Adrenal gland (tissue), 19 donors: Measurements from ENCODE around the gene MBD3L2B. TPM values are rescaled to one million over a fixed set of nuclear protein-coding genes. Genes with fewer than 3 reads are reported as not detected.
"Not testable (repeated sequence)": the region's sequence is repeated elsewhere in the genome, so short reads cannot be mapped to it uniquely, and the experiment has no call there.

Experiments
- DNase-seq, 7 donors: peaks; one replicate each; pipeline ENCODE4 v3.0.0-alpha.2; 2019 to 2020
- H3K27ac ChIP-seq, 5 donors: fragments of 200-600 bp; sonication (generic) in 4 of 5; 1 replicate in 3 of 5; 2 replicates in 2 of 5; pipeline versions ENCODE4 v1.5.1 to v1.8.0; 2016 to 2020; ENCODE audit warnings: mild to moderate bottlenecking in 1 of 5
- H3K27me3 ChIP-seq: fragments of 200-600 bp; 2 replicates; pipeline ENCODE4 v1.8.0; 2021
- H3K36me3 ChIP-seq, 2 donors: fragments of 200-600 bp; replicated peaks in 1 of 2; 1 replicate in 1 of 2; 2 replicates in 1 of 2; pipeline versions ENCODE4 v1.5.1 to v1.8.0; 2018 to 2022
- H3K4me1 ChIP-seq, 2 donors: fragments of 200-600 bp; replicated peaks in 1 of 2; 1 replicate in 1 of 2; 2 replicates in 1 of 2; pipeline versions ENCODE4 v1.5.1 to v1.8.0; 2018 to 2021
- H3K4me3 ChIP-seq, 4 donors: fragments of 200-600 bp; sonication (generic) in 3 of 4; one replicate each; pipeline ENCODE4 v1.5.1; 2016 to 2018
- H3K9me3 ChIP-seq, 3 donors: fragments of 200-600 bp; sonication (generic) in 1 of 3; replicated peaks in 1 of 3; 1 replicate in 2 of 3; 2 replicates in 1 of 3; pipeline versions ENCODE4 v1.5.1 to v1.8.0; 2016 to 2021
- CTCF ChIP-seq, 6 experiments: fragments of 450-650 bp in 4 of 6; fragments of 200-600 bp in 2 of 6; sonication (generic) in 1 of 6; IDR thresholded peaks; 1 replicate in 5 of 6; 2 replicates in 1 of 6; pipeline versions ENCODE4 v1.5.1 to v1.8.0; 2016 to 2021; ENCODE audit warnings: antibody characterized with exemption in 6 of 6, mild to moderate bottlenecking in 2 of 6, moderate library complexity in 1 of 6
- POLR2A ChIP-seq, 2 donors: fragments of 450-650 bp; IDR thresholded peaks; one replicate each; pipeline ENCODE4 v1.6.1; 2017; ENCODE audit warnings: antibody characterized with exemption in 2 of 2, mild to moderate bottlenecking in 2 of 2, moderate library complexity in 1 of 2
- WGBS, 4 donors: extraction: QIAGEN DNeasy Blood & Tissue Kit in 2 of 4; methylation state at CpG; one replicate each; pipeline versions ENCODE4 v1.1.5 to v1.1.7; 2013 to 2017; 5-methylcytosine and 5-hydroxymethylcytosine counted together
- intact Hi-C, 2 donors: fragments of 100-400 bp; cut with DNase I; formaldehyde crosslinking; loops; one replicate each; pipeline versions ENCODE4 v1.14.1 to v1.15.0; 2022 to 2023
- long read RNA-seq, 10 donors: library from polyadenylated mRNA in 3 of 10; unstranded in 2 of 10; stranded (forward) in 1 of 10; transcript quantifications; one replicate each; pipeline ENCODE4 v2.0.0 and lab custom pipeline, GENCODE V29; 2021 to 2026
- polyA plus RNA-seq, 3 donors: library from polyadenylated mRNA; stranded (reverse); fragments of 200-250 nt in 2 of 3; fragments of 350-450 nt in 1 of 3; fragmentation: Illumina TruSeq in 1 of 3; extraction: RNeasy Lipid Tissue Mini Kit (QIAGEN cat#74804) in 1 of 3; gene quantifications; one replicate each; pipeline ENCODE4 v1.2.3, GENCODE V29; 2013 to 2014
- total RNA-seq, 9 donors: library from RNA; depleted of rRNA in 4 of 9; stranded (reverse); fragments of >200 nt in 4 of 9; fragments of 120-200 nt in 1 of 9; fragmentation: NEBNext Ultra II Directional in 1 of 9; extraction: Animal tissue kit (Norgen Biotek cat#: 25700) in 1 of 9; gene quantifications; one replicate each; pipeline versions ENCODE4 v1.1.0 to v1.2.4, GENCODE V29; 2013 to 2023
- donor health status: healthy with polysubstance abuse.
- donor health status: Bipolar disorder and iron deficiency.
- donor health status: DM: yes; HTN: yes; CAD: no.
- donor health status: DM: no; HTN: no; CAD: no.
- donor health status: DM: no; HTN: no; CAD: no.
- donor health status: DM: yes; HTN: yes; CAD: no.

The MBD3L2B gene
- total RNA-seq = not detected
- not detected for polyA plus RNA-seq
- long read RNA-seq, donor 1 = 0 reads
- long read RNA-seq, donor 2 = 0 reads
- long read RNA-seq, donor 3 = 0 reads
- long read RNA-seq, donor 4 = 0 reads
- long read RNA-seq, donor 5 = 0 reads
- long read RNA-seq, donor 6 = 0 reads
- long read RNA-seq, donor 7 = 0 reads
- long read RNA-seq, donor 8 = 0 reads
- long read RNA-seq, donor 9 = 0 reads
- long read RNA-seq, donor 10 = 0 reads

- H3K27ac ChIP-seq, H3K27me3 ChIP-seq, intact Hi-C loops, H3K9me3 ChIP-seq, H3K4me1 ChIP-seq, H3K36me3 ChIP-seq, H3K4me3 ChIP-seq, DNase-seq: not testable (repeated sequence)
- WGBS, 4 donors = no CpG with 5 or more reads among the region's 6 CpGs
Measured at GRCh38 chr19:7021331-7021730, at the start of gene MBD3L2B. Gene MBD3L2B, minus strand, starts transcription at chr19:7021431. Its CDS starts 34 bp downstream, at chr19:7021397.

- Histone ChIP-seq H3K36me3 (peaks cover 0 to 35% of the 10 kb centered on the region in 2 donors), H3K27me3 (no peaks in the 10 kb centered on the region), H3K4me1 (peaks cover 5 to 14% of the 10 kb centered on the region in 2 donors), H3K27ac (peak overlapping the region; percentile 17 to 78 (median 74)), H3K4me3 (peak overlapping the region; percentile 65 to 90 (median 71)), H3K9me3 (no peaks in the 10 kb centered on the region)
- TF ChIP-seq CTCF (IDR thresholded peaks at IDR 0.05) (no peak), POLR2A (IDR thresholded peaks at IDR 0.05) (no peak)
- intact Hi-C loops = no loop called here
- WGBS, 4 donors = 0 to 2% (median 0%) methylated on average over 2 to 12 of the region's 12 CpGs
- DNase-seq = no peak
Measured at GRCh38 chr19:7069904-7070226, 48.6 kb upstream of the MBD3L2B start.

GRCh38 chr19:7069042-7069903 is 48.0 kb upstream of the MBD3L2B start, which contains the start of gene ZNF557:
Gene ZNF557, plus strand, starts transcription at chr19:7069703. Its CDS starts 5,372 bp downstream, at chr19:7075075.
- intact Hi-C loops = no loop called here
- TF ChIP-seq CTCF (IDR thresholded peaks at IDR 0.05) (no peak), POLR2A (IDR thresholded peaks at IDR 0.05) (peak in 1 of 2 donors; percentile 56)
- Histone ChIP-seq H3K4me3 (peak within 1 kb of the TSS; percentile 65 to 90 (median 71)), H3K27me3 (no peaks in the 10 kb centered on the region), H3K9me3 (no peaks in the 10 kb centered on the region), H3K27ac (peak within 1 kb of the TSS; percentile 17 to 78 (median 74)), H3K36me3 (peaks cover 0 to 32% of the 10 kb centered on the region in 2 donors), H3K4me1 (peaks cover 5 to 14% of the 10 kb centered on the region in 2 donors)
- WGBS, 4 donors = 1 to 3% (median 1%) methylated on average over 17 to 56 of the region's 56 CpGs
- DNase-seq = peak; percentile 98 to 100 (median 99)

GRCh38 chr19:7068599-7068998 is 47.4 kb upstream of the MBD3L2B start:
- TF ChIP-seq CTCF (IDR thresholded peaks at IDR 0.05) = no peak
- TF ChIP-seq POLR2A (IDR thresholded peaks at IDR 0.05) = no peak
- H3K9me3 ChIP-seq = no peaks in the 10 kb centered on the region
- peak overlapping the region in 1 of 5 donors; percentile 78 for H3K27ac ChIP-seq
- peak in 1 of 7 donors; percentile 50 for DNase-seq
- peak overlapping the region in 1 of 4 donors; percentile 73 for H3K4me3 ChIP-seq
- peaks cover 5 to 14% of the 10 kb centered on the region in 2 donors for H3K4me1 ChIP-seq
- WGBS, 4 donors = 75 to 85% (median 82%) methylated on average over 6 of the region's 6 CpGs
- no peaks in the 10 kb centered on the region for H3K27me3 ChIP-seq
- H3K36me3 ChIP-seq = peaks cover 0 to 25% of the 10 kb centered on the region in 2 donors
- intact Hi-C loops = no loop called here
